T-helper 2 cell treated with Interferon-gamma antibody and Interleukin-4, amounts not matched to agents 5 μg/mL and 100 μg/mL, for 36 hours (primary cell): ENCODE results near the gene TP53AIP1.

Experiments used
- DNase-seq: peaks from one replicate; pipeline ENCODE4 v3.0.0; 2021; ENCODE audit warnings: low spot score
- H3K27ac Mint-ChIP-seq: one replicate; pipeline ENCODE4 v1.8.0; 2021; ENCODE audit warnings: mild to moderate bottlenecking, mixed read lengths
- H3K27me3 Mint-ChIP-seq: one replicate; pipeline ENCODE4 v1.8.0; 2021; ENCODE audit warnings: low read depth, mixed read lengths
- H3K36me3 Mint-ChIP-seq: one replicate; pipeline ENCODE4 v1.8.0; 2021; ENCODE audit warnings: low read depth, mixed read lengths
- H3K4me1 Mint-ChIP-seq: one replicate; pipeline ENCODE4 v1.8.0; 2021; ENCODE audit warnings: low read depth, mixed read lengths
- H3K4me3 Mint-ChIP-seq: one replicate; pipeline ENCODE4 v1.8.0; 2022; ENCODE audit warnings: mild to moderate bottlenecking, moderate library complexity, mixed read lengths
- H3K9me3 Mint-ChIP-seq: one replicate; pipeline ENCODE4 v1.8.0; 2021; ENCODE audit warnings: mixed read lengths

Gene TP53AIP1

DNA sequence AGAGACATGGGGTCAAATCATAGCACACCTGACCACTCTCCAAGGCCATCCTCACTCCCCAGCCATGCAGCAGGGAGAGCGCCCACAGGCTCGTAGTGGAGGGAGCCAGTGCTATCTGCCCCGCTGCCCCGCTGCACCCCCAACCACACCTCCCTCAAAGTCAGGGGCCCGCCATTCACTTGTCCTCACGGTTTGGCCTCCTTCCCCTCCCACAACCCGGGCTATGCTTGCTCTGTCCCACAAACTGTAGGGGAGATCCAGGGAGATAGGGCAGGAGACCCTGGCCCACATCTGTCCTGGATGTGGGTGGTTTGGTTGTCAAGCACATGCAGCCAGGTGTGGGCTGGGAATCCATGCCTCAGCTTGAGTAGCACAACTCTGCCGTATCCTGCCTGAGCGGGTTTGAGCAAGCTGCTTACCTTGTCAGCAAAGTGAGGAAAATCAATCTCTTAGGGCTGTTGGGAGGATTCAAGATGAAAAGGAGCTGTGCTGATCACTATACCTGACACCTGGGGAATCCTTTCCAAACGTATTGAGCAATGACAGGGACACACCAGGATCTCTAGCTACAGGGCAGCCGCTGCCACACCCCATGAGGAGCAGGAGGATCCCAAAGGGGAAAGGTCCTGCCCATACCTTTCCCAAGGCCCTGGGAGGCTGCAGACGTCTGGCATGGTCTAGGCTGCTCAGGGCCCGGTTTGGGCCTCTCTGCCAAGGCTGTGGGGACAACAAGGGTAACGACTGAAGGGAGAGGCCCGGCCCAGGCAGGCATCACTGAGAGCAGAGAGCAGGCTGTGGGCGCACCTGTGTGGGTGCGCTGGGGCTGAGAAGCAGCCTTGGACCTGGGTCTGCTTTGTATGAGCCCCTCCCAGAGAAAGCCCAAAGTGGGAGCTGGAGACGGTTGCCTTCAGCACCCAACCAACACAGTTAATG lies 28.2 kb downstream of the TP53AIP1 start:
- Mint-ChIP-seq H3K9me3 (no peaks in the 10 kb centered on the region), H3K27me3 (peaks cover 10% of the 10 kb centered on the region), H3K27ac (no peak overlapping the region), H3K4me1 (no peaks in the 10 kb centered on the region), H3K4me3 (no peak overlapping the region), H3K36me3 (no peaks in the 10 kb centered on the region)
- DNase-seq = no peak

DNA sequence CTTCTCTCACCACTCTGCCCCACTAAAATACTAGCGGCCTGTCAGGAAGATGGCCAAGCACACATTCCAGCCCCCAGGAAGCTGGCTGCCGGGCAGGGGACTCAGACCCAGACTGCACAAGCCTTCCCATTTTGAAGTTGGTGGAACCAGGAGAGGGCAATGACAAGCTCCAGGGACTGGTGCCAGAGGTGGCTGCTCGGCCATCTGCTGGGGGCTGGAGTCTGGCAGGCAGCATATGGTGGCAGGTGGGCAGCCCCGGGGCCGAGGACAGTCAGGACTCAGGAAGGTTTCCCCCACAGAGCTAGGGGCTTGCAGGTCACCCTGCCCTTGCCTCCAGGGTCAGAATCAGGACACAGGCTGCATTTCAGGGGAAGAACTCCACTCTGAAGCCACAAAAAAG lies 28.9 kb downstream of the TP53AIP1 start:
- Mint-ChIP-seq H3K27me3 (peaks cover 12% of the 10 kb centered on the region), H3K4me1 (no peaks in the 10 kb centered on the region), H3K4me3 (no peak overlapping the region), H3K9me3 (no peaks in the 10 kb centered on the region), H3K27ac (no peak overlapping the region), H3K36me3 (no peaks in the 10 kb centered on the region)
- DNase-seq = no peak

DNA sequence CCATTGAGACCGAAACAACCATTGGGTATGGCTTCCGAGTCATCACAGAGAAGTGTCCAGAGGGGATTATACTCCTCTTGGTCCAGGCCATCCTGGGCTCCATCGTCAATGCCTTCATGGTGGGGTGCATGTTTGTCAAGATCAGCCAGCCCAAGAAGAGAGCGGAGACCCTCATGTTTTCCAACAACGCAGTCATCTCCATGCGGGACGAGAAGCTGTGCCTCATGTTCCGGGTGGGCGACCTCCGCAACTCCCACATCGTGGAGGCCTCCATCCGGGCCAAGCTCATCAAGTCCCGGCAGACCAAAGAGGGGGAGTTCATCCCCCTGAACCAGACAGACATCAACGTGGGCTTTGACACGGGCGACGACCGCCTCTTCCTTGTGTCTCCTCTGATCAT lies 31.0 kb downstream of the TP53AIP1 start:
- Mint-ChIP-seq H3K27ac (no peak overlapping the region), H3K36me3 (no peaks in the 10 kb centered on the region), H3K27me3 (peaks cover 31% of the 10 kb centered on the region), H3K9me3 (no peaks in the 10 kb centered on the region), H3K4me3 (no peak overlapping the region), H3K4me1 (no peaks in the 10 kb centered on the region)
- no peak for DNase-seq

- Mint-ChIP-seq H3K9me3 (no peaks in the 10 kb centered on the region), H3K36me3 (no peaks in the 10 kb centered on the region), H3K27ac (no peak overlapping the region), H3K4me1 (peaks cover 1% of the 10 kb centered on the region), H3K27me3 (peaks cover 34% of the 10 kb centered on the region), H3K4me3 (no peak overlapping the region)
- no peak for DNase-seq
Observed at GRCh38 chr11:128911239-128911638, 31.4 kb downstream of the TP53AIP1 start.

DNA sequence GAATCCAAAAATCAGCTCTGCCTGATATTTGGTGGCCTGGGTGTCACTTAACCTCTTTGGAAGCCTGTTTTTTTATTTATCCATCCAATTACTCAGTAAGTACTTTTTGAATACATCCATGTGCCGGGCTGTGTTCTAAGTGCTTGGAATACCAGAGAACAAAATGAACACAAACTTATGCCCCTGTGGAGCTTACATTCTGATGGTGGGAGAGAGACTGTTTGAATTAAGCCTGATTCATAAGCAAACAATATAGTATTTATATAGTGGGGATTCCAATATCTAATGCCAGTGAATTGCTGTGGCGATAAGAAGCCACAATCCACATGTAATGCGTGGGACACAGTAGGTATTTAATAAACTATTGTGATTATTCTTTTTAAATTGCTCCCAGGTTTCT lies 32.1 kb downstream of the TP53AIP1 start:
- H3K27ac Mint-ChIP-seq = no peak overlapping the region
- DNase-seq = no peak
- peaks cover 37% of the 10 kb centered on the region for H3K27me3 Mint-ChIP-seq
- H3K36me3 Mint-ChIP-seq = no peaks in the 10 kb centered on the region
- H3K4me1 Mint-ChIP-seq = peaks cover 8% of the 10 kb centered on the region
- no peaks in the 10 kb centered on the region for H3K9me3 Mint-ChIP-seq
- H3K4me3 Mint-ChIP-seq = no peak overlapping the region

DNA sequence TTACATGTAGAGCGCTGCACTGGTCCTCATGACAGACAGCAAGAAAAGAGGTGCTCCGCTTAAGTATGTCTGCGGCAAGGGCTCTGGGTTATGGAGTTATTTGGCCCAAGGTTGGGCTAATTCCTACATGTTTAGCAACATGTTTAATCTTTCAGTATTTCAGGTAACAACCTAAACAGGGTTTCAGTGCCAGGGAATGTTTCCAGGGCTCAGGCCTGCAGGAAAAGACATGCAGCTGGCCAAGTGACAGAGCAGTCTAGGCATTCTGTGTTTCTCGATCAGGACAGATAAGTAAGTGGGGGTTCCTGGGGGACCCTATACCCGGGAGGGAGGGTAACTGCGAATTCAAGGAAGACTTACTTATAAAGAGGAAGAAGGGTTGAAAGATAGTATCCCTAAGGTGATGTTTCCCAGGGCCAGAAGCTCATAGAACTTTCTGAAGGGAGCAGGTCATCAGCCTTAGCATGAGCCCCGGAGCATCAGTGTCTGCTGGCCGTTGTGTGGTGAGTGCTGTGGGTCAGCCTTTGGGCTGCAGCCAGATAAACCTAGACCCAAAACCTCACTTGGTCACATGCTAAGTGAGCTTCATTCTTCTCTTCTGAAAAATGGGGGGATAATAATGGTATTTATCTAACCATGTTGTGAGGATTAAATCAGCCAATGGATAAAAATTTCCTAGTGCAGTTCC lies 33.1 kb downstream of the TP53AIP1 start:
- no peak overlapping the region for H3K27ac Mint-ChIP-seq
- no peaks in the 10 kb centered on the region for H3K36me3 Mint-ChIP-seq
- H3K27me3 Mint-ChIP-seq = peaks cover 40% of the 10 kb centered on the region
- H3K9me3 Mint-ChIP-seq = no peaks in the 10 kb centered on the region
- no peak overlapping the region for H3K4me3 Mint-ChIP-seq
- no peak for DNase-seq
- H3K4me1 Mint-ChIP-seq = peaks cover 8% of the 10 kb centered on the region

GRCh38 chr11:128908391-128909246 lies 34.1 kb downstream of the TP53AIP1 start:
- H3K36me3 Mint-ChIP-seq = no peaks in the 10 kb centered on the region
- H3K27ac Mint-ChIP-seq = no peak overlapping the region
- no peak for DNase-seq

DNA sequence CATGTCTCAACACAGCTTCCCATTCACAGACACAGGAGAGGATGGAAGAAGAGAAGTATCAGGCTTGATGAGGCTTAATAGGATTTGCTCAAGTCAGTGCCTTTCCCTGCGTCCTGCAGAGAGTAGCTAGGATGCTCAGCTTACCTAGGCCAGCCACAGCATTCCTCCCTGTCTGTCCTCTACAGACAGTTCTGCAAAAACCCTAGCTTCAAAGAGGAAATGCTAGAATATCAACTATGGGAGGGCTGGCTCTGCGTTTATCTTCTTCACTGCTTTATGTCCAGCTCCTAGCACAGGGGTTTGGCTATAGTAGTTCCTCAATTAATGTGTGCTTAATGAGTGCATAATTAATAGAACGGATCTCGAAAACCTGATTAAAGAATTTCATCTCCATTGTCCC lies 35.1 kb downstream of the TP53AIP1 start:
- Mint-ChIP-seq H3K4me3 (no peak overlapping the region), H3K4me1 (peaks cover 8% of the 10 kb centered on the region), H3K27me3 (peaks cover 60% of the 10 kb centered on the region), H3K36me3 (no peaks in the 10 kb centered on the region), H3K27ac (no peak overlapping the region), H3K9me3 (no peaks in the 10 kb centered on the region)
- DNase-seq = no peak

More at GRCh38 chr11:128908391-128909246, 34.1 kb downstream of the TP53AIP1 start:
- H3K27me3 Mint-ChIP-seq = peaks cover 50% of the 10 kb centered on the region
- no peak overlapping the region for H3K4me3 Mint-ChIP-seq
- no peaks in the 10 kb centered on the region for H3K9me3 Mint-ChIP-seq
- peaks cover 8% of the 10 kb centered on the region for H3K4me1 Mint-ChIP-seq

GRCh38 chr11:128906185-128907050 lies 36.3 kb downstream of the TP53AIP1 start:
- Mint-ChIP-seq H3K4me3 (peak overlapping the region; percentile 75), H3K27ac (no peak overlapping the region), H3K27me3 (peaks cover 64% of the 10 kb centered on the region), H3K4me1 (peaks cover 8% of the 10 kb centered on the region), H3K9me3 (no peaks in the 10 kb centered on the region), H3K36me3 (no peaks in the 10 kb centered on the region)
- DNase-seq = no peak

- Mint-ChIP-seq H3K27me3 (peaks cover 70% of the 10 kb centered on the region), H3K4me3 (peak overlapping the region; percentile 75), H3K9me3 (no peaks in the 10 kb centered on the region), H3K4me1 (peaks cover 8% of the 10 kb centered on the region), H3K36me3 (no peaks in the 10 kb centered on the region), H3K27ac (no peak overlapping the region)
- no peak for DNase-seq
Observed at GRCh38 chr11:128905345-128906184, 37.1 kb downstream of the TP53AIP1 start.

GRCh38 chr11:128904656-128905344 lies 37.9 kb downstream of the TP53AIP1 start:
- no peaks in the 10 kb centered on the region for H3K36me3 Mint-ChIP-seq
- H3K27ac Mint-ChIP-seq = no peak overlapping the region
- H3K4me3 Mint-ChIP-seq = peak overlapping the region; percentile 7
- peaks cover 75% of the 10 kb centered on the region for H3K27me3 Mint-ChIP-seq
- H3K9me3 Mint-ChIP-seq = no peaks in the 10 kb centered on the region
- no peak for DNase-seq
- peaks cover 8% of the 10 kb centered on the region for H3K4me1 Mint-ChIP-seq

GRCh38 chr11:128904303-128904655 lies 38.4 kb downstream of the TP53AIP1 start:
- Mint-ChIP-seq H3K36me3 (no peaks in the 10 kb centered on the region), H3K9me3 (no peaks in the 10 kb centered on the region), H3K27ac (no peak overlapping the region), H3K27me3 (peaks cover 73% of the 10 kb centered on the region), H3K4me3 (peak overlapping the region; percentile 7), H3K4me1 (peaks cover 8% of the 10 kb centered on the region)
- DNase-seq = no peak
